Memory B cell (primary cell): Measurements from ENCODE around the gene EXOC6.

Experiments used
- ATAC-seq: fragments of 150-1000 bp; cut with Tn5 transposase; 2 replicates; pipeline ENCODE4 v1.10.0; 2021; ENCODE audit warnings: low read depth, mild to moderate bottlenecking, moderate library complexity
- DNase-seq, 2 donors: peaks; one replicate each; pipeline ENCODE4 v3.0.0; 2022; ENCODE audit warnings: low spot score in 2 of 2
- H3K27ac Mint-ChIP-seq: one replicate; pipeline ENCODE4 v1.8.0; 2022; ENCODE audit warnings: mild to moderate bottlenecking, moderate library complexity, mixed read lengths
- H3K27me3 Mint-ChIP-seq: one replicate; pipeline ENCODE4 v1.8.0; 2022; ENCODE audit warnings: mixed read lengths
- H3K36me3 Mint-ChIP-seq: one replicate; pipeline ENCODE4 v1.8.0; 2022; ENCODE audit warnings: mild to moderate bottlenecking, mixed read lengths
- H3K4me1 Mint-ChIP-seq: one replicate; pipeline ENCODE4 v1.8.0; 2022; ENCODE audit warnings: mixed read lengths
- H3K4me3 Mint-ChIP-seq: one replicate; pipeline ENCODE4 v1.8.0; 2022; ENCODE audit warnings: mild to moderate bottlenecking, moderate library complexity, mixed read lengths
- H3K9me3 Mint-ChIP-seq: one replicate; pipeline ENCODE4 v1.8.0; 2022; ENCODE audit warnings: mixed read lengths

Gene EXOC6

DNA sequence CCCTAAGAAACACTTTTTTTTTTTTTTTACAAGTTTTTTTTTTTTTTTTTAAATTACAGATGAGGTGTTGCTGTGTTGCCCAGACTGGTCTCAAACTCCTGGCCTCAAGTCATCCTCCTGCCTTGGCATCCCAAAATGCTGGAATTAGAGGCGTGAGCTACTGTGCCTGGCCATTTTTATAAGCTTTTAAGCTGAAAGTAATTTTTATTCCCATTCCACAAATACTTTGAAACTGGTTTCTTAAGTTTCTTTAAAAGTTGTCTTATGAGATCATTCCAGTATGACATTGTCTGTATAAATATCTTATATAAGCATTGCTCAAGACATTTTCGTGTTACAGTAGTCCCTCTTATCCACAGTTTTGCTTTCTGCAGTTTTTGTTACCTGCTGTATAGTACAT, 150.9 kb downstream of the EXOC6 start:
- Mint-ChIP-seq H3K27ac (no peak overlapping the region), H3K4me1 (no peaks in the 10 kb centered on the region), H3K9me3 (no peaks in the 10 kb centered on the region), H3K27me3 (no peaks in the 10 kb centered on the region), H3K36me3 (peaks cover 6% of the 10 kb centered on the region), H3K4me3 (no peak overlapping the region)
- DNase-seq = no peak
- no peak for ATAC-seq

DNA sequence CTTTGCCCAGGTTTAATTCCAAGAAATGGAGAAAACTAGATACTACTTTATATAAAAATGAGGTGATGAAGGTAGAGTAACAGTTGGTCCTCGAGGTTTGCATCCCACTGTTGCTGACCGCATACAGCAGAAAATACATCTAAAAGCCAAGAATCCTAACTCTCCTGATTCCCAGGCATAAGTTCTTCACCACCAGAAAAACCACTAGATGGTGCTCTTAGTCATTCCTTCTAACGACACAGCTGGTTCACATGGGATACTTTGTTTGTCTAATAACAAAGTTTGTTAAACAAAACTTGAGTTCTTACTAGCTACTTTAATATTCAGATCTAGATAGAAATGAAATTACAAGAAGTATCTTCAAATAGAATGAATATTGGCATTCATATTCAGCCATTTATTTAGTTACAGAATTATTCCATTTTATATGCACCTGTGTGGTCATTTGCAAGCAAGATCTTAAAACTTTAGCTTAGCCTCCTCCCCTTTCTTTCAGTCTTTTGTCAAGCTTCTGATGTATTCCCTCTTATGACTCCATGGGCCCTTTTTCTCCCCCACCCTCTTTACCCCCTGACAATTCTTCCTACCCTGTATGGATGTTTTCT, 158.2 kb downstream of the EXOC6 start:
- Mint-ChIP-seq H3K36me3 (peaks cover 13% of the 10 kb centered on the region), H3K9me3 (no peaks in the 10 kb centered on the region), H3K27ac (no peak overlapping the region), H3K4me3 (no peak overlapping the region), H3K4me1 (no peaks in the 10 kb centered on the region), H3K27me3 (no peaks in the 10 kb centered on the region)
- DNase-seq (no peak), ATAC-seq (no peak)

DNA sequence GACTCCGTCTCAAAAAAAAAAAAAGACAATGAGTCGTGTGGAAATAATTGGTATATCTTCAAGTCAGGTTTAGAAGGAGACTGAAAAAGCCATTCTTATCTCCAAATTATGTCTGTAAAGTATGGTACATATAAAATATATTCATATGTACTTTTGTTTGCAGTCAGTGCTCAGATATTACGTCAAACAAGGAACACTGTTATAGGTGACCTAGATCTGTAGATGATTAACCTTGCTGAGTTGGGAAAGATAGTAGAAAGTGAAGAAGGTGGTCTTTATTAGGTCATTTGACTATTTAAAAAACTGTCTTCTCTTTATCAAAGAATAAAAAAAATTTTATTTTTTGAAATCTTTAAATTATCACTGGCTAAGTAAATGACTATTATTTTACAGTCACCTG, 167.4 kb downstream of the EXOC6 start:
- DNase-seq (no peak), ATAC-seq (no peak)
- Mint-ChIP-seq H3K9me3 (no peaks in the 10 kb centered on the region), H3K27me3 (no peaks in the 10 kb centered on the region), H3K36me3 (peaks cover 13% of the 10 kb centered on the region), H3K4me3 (no peak overlapping the region), H3K4me1 (no peaks in the 10 kb centered on the region), H3K27ac (no peak overlapping the region)

DNA sequence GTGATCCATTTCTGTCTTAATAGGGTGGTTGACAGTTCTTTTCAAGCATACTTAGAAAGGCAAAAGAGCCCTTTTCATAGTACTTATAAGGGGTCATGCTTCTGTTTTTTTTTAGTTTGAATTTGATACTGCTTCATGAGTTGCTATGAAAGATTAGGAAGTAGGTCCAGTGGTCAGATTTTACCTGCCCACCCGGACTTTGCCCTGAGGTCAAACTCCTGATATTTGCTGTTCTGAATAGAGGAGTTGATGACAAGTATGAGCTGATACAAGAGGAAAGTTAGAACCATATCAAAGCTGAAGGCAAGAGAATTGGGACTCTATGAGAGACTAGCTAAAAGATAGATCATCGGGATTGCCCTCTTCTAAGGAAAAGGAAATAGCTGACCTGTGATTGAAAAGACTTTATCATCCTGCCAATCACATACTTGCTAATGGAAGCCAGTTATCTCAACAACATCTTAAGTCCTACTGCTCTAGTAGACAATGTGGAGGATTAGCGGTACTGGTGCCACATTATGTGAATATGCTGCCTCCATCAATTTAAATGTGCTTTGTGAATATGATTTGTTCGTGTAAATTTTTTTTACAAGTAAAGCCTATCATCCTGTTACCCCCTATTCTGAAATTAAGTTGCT, 174.8 kb downstream of the EXOC6 start:
- Mint-ChIP-seq H3K4me1 (no peaks in the 10 kb centered on the region), H3K4me3 (no peak overlapping the region), H3K27me3 (no peaks in the 10 kb centered on the region), H3K9me3 (peaks cover 2% of the 10 kb centered on the region), H3K27ac (no peak overlapping the region), H3K36me3 (peaks cover 36% of the 10 kb centered on the region)
- ATAC-seq (no peak), DNase-seq (no peak)

DNA sequence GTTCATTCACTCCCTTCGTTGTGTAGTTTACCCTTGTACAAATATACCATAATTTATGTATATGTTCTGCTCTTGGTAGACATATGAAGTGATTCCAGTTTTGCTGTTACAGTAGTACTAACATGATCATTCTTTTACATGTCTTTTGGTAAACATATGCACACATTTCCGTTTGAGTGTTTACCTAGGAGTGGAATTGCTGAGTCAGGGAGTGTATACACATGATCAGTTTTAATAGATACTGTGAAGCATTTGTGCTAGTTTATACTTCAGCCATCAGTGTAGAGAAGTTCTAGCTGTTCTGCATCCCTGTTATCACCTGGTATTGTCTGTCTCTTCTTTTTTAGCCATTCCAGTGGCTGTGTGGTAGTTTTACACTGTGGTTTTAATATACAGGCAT, 177.8 kb downstream of the EXOC6 start:
- H3K36me3 Mint-ChIP-seq = peaks cover 31% of the 10 kb centered on the region
- no peak overlapping the region for H3K27ac Mint-ChIP-seq
- DNase-seq (no peak), ATAC-seq (no peak)
- no peaks in the 10 kb centered on the region for H3K4me1 Mint-ChIP-seq
- no peaks in the 10 kb centered on the region for H3K27me3 Mint-ChIP-seq
- H3K9me3 Mint-ChIP-seq = peaks cover 2% of the 10 kb centered on the region
- no peak overlapping the region for H3K4me3 Mint-ChIP-seq

DNA sequence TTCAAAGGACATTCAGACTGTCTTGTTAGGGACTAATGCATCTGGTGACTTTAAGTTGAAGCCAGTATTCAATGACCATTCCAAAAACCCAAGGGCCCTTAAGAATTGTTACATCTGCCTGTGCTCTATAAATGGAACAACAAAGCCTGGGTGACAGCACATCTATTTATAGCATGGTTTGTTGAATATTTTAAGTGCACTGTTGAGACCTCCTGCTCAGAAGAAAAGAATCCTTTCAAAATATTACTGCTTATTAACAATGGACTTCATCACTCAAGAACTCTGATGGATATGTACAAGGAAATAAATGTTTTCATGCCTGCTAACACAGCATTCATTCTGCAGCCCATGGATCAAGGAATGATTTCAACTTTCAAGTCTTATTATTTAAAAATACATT, 179.2 kb downstream of the EXOC6 start:
- ATAC-seq = no peak
- Mint-ChIP-seq H3K27ac (no peak overlapping the region), H3K4me3 (no peak overlapping the region), H3K4me1 (no peaks in the 10 kb centered on the region), H3K36me3 (peaks cover 27% of the 10 kb centered on the region), H3K27me3 (no peaks in the 10 kb centered on the region), H3K9me3 (peaks cover 2% of the 10 kb centered on the region)
- no peak for DNase-seq

DNA sequence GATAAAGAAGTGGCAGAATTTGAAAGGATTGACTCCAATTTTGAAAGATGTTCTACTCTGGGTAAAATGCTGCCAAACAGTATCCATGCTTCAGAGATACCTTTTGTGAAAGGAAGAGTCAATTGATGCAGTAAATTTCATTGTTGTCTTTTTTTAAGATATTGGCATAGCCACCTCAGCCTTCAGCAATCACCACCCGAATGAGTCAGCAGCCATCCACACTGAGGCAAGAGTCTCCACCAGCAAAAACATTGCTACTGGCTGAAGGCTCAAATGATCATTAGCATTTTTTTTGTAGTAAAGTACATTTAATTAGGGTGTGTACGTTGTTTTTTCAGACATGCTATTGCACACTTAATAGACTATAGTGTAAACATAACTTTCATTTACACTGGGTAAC, 180.6 kb downstream of the EXOC6 start:
- no peak overlapping the region for H3K27ac Mint-ChIP-seq
- H3K36me3 Mint-ChIP-seq = peaks cover 22% of the 10 kb centered on the region
- DNase-seq = no peak
- peaks cover 2% of the 10 kb centered on the region for H3K9me3 Mint-ChIP-seq
- no peaks in the 10 kb centered on the region for H3K27me3 Mint-ChIP-seq
- no peaks in the 10 kb centered on the region for H3K4me1 Mint-ChIP-seq
- no peak for ATAC-seq
- no peak overlapping the region for H3K4me3 Mint-ChIP-seq

DNA sequence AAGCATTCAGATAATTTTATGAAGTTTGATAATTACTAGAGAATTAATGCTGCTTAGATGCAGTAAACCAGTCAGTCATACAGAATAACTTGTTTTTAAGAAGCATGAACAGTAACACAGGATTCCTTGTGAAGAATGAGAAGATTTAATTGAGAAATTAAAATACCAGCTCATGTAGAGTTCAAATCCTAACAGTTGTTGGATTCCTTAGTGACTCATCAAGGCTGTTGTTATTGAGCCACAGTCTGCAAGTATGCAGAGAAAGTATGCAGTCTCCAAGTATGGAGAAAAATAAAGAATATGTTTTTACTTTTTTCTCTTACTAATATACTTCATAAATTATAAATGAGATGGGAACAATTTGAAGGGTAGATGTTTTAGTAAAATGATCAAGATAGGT, 182.1 kb downstream of the EXOC6 start:
- Mint-ChIP-seq H3K4me3 (no peak overlapping the region), H3K36me3 (peaks cover 20% of the 10 kb centered on the region), H3K4me1 (no peaks in the 10 kb centered on the region), H3K27me3 (no peaks in the 10 kb centered on the region), H3K27ac (no peak overlapping the region), H3K9me3 (peaks cover 2% of the 10 kb centered on the region)
- DNase-seq (no peak), ATAC-seq (no peak)

DNA sequence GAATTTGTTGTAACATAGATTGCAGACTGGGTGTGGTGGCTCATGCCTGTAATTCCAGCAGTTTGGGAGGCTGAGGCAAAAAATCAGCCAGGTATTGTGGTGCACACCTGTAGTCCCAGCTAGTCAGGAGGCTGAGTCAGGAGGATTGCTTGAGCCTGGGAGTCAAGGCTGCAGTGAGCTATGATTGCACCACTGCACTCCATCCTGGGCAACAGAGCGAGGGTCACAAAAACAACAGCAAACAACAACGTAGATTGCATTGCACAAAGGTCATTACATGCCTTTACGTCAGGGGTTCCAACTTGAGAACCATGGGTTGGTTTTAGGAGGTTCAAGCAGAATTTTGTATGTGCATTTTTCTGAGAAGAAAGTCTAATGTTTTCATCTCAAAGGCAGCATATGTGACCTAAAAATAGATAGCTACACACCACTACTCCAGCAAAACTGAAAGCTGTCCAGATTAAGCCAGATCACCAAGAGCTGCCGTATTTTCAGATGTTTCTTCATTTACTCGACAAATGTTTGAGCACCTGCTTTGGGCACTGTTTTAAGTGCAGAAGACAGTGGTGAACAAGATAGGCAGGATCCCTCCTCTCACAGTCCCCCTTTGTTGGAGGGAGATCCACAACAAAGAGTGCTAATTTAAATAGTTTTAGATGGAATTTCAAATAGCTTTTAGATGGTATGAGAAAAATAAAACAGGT, 183.9 kb downstream of the EXOC6 start:
- ATAC-seq (no peak), DNase-seq (no peak)
- Mint-ChIP-seq H3K9me3 (no peaks in the 10 kb centered on the region), H3K4me1 (no peaks in the 10 kb centered on the region), H3K4me3 (no peak overlapping the region), H3K27ac (no peak overlapping the region), H3K36me3 (peaks cover 5% of the 10 kb centered on the region), H3K27me3 (no peaks in the 10 kb centered on the region)

DNA sequence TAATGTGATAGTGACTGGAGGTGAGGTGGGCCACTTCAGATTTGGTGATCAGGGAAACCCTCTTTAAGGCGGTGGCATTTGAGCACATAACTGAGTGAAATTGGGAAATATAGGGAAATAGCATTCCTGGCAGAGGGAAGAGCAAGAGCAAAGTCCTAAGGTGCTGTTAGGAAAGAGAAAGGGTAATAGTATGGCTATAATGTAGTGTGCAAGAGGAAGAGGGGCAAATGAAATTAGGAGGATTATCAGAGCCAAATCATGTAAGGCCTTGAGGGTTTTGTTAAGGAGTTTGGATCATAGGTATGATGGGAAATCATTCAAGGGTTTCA, 184.5 kb downstream of the EXOC6 start:
- Mint-ChIP-seq H3K4me3 (no peak overlapping the region), H3K27me3 (no peaks in the 10 kb centered on the region), H3K27ac (no peak overlapping the region), H3K36me3 (peaks cover 4% of the 10 kb centered on the region), H3K9me3 (no peaks in the 10 kb centered on the region), H3K4me1 (no peaks in the 10 kb centered on the region)
- DNase-seq (no peak), ATAC-seq (no peak)

DNA sequence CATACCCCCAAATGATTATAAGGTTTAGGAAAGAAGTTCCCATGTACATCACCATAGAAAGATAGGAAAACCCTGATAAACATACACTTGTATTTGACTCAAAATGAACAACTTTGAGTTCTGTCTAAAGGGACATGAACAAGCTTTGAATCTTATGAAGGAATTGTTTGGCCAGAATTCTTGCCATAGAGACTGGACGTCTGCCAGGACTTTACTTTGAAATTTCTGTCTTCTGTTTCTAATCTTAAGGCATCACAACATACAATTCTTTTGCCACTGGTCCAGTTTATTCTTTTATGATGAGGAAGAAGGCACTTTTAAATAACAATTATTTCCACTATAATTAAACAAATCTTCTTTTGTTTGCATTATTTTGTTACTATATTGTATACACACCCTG, 186.1 kb downstream of the EXOC6 start:
- no peak overlapping the region for H3K27ac Mint-ChIP-seq
- ATAC-seq = no peak
- DNase-seq = no peak
- peaks cover 3% of the 10 kb centered on the region for H3K36me3 Mint-ChIP-seq
- H3K4me3 Mint-ChIP-seq = no peak overlapping the region
- no peaks in the 10 kb centered on the region for H3K27me3 Mint-ChIP-seq
- H3K9me3 Mint-ChIP-seq = no peaks in the 10 kb centered on the region
- H3K4me1 Mint-ChIP-seq = no peaks in the 10 kb centered on the region

DNA sequence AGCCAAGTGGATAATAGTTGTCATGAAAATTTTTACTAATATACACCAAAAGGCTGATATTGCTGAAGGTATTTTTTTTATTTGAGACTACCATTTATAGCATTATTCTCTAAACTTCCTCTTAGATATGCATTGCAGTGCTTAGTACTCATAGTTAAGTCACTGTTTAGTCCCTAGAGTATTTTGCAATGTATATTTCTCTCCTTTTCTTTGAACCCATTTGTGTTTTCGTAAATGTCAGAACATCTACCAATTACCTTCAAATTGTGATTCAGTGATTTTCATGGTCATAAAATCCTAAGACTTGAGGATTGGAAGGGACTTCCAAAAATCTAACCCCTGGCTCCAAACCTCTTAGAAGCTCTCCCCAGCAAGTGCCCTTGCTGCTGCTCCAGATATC, 190.8 kb downstream of the EXOC6 start:
- no peak for DNase-seq
- H3K27me3 Mint-ChIP-seq = no peaks in the 10 kb centered on the region

DNA sequence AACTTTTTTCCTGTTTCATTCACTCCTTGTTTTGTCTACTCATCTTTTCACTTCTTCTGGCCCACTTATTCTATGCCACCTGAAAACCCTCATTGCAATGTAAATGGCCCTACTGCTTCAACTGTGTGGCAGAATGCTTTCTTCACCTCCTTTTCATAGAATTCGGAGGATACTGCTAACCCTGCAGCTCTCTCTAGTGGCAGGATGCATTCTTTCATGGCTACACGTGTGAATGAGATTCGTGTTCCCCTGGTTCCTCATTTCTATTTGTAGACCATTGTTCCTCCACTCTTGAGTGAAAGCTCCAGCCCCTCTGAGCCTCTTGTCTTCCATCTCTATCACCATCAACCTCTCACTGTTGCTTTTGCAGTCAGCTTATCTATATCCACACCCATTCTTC, 191.4 kb downstream of the EXOC6 start:
- ATAC-seq = peak; percentile 71
- Mint-ChIP-seq H3K9me3 (no peaks in the 10 kb centered on the region), H3K4me3 (no peak overlapping the region), H3K27me3 (no peaks in the 10 kb centered on the region), H3K27ac (no peak overlapping the region), H3K4me1 (peaks cover 6% of the 10 kb centered on the region), H3K36me3 (peaks cover 20% of the 10 kb centered on the region)
- no peak for DNase-seq

More for the DNA sequence above, 190.8 kb downstream of the EXOC6 start:
- Mint-ChIP-seq H3K36me3 (peaks cover 19% of the 10 kb centered on the region), H3K4me1 (peaks cover 6% of the 10 kb centered on the region), H3K27ac (no peak overlapping the region), H3K9me3 (no peaks in the 10 kb centered on the region), H3K4me3 (no peak overlapping the region)
- ATAC-seq = no peak

DNA sequence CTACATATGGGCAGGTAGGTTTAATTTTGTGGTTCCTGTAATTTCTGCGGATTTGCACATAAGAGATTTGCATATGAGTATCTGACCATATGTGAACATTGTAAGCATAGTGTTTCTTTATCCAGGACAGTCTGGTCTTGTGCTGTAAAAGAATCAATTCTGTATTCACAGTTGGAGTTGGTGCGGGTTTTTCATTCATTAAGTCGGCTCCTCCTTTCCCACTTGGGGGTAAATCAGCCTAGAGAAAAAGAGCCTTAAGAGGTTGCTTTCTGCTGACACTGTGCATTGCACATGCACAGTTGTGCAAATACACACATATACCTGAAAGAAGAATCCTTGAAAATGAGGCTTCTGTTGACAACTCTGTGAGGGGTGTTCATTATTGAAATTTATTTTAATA, 206.2 kb downstream of the EXOC6 start:
- no peak overlapping the region for H3K4me3 Mint-ChIP-seq
- H3K4me1 Mint-ChIP-seq = peaks cover 2% of the 10 kb centered on the region
- H3K27ac Mint-ChIP-seq = no peak overlapping the region
- H3K36me3 Mint-ChIP-seq = peaks cover 20% of the 10 kb centered on the region
- ATAC-seq = no peak
- DNase-seq = no peak
- H3K27me3 Mint-ChIP-seq = peaks cover 2% of the 10 kb centered on the region
- H3K9me3 Mint-ChIP-seq = no peaks in the 10 kb centered on the region

DNA sequence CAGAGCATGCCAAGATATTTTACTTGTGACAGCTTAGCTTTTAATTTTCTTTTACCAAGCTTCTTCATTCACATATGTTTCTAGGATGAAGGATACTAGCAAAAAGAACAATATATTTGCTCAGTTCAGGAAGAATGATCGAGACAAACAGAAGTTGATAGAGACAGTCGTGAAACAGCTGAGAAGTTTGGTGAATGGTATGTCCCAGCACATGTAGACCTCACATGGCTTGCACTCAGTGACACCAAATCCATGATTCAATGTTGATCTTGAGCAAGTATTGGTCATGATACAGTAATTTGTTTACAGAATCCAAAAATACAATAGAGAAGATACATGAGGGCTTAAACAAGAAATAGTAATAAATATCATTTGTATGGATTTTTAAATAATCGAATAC, 209.8 kb downstream of the EXOC6 start:
- Mint-ChIP-seq H3K27ac (no peak overlapping the region), H3K4me3 (no peak overlapping the region), H3K27me3 (peaks cover 7% of the 10 kb centered on the region), H3K9me3 (no peaks in the 10 kb centered on the region), H3K36me3 (peaks cover 18% of the 10 kb centered on the region), H3K4me1 (peaks cover 16% of the 10 kb centered on the region)
- ATAC-seq (no peak), DNase-seq (no peak)
